HL-60 (cell line): ENCODE results near the gene ADPRHL1.
"Not testable (repeated sequence)": the region's sequence is repeated elsewhere in the genome, so short reads cannot be mapped to it uniquely, and the experiment has no call there.

Experiments used
- GABPA ChIP-seq: IDR thresholded peaks from 2 replicates; pipeline ENCODE4 v1.6.1; 2012; ENCODE audit warnings: low read depth
- POLR2AphosphoS5 ChIP-seq: IDR thresholded peaks from 2 replicates; pipeline ENCODE4 v1.6.1; 2012; ENCODE audit warnings: low read depth
- SPI1 ChIP-seq: IDR thresholded peaks from 2 replicates; pipeline ENCODE4 v1.6.1; 2012; ENCODE audit warnings: low read depth, mild to moderate bottlenecking, borderline replicate concordance
- TF ChIP-seq, protein P1 (sequence below): IDR thresholded peaks from 2 replicates; pipeline ENCODE4 v1.6.1; 2012; ENCODE audit warnings: low read depth; ENCODE audit not compliant: insufficient replicate concordance
- TF ChIP-seq, protein P2 (sequence below): IDR thresholded peaks from one replicate; pipeline ENCODE4 v1.5.1; 2011; ENCODE audit warnings: low read length, control low read depth, inconsistent platforms; ENCODE audit not compliant: insufficient read depth

DNA sequence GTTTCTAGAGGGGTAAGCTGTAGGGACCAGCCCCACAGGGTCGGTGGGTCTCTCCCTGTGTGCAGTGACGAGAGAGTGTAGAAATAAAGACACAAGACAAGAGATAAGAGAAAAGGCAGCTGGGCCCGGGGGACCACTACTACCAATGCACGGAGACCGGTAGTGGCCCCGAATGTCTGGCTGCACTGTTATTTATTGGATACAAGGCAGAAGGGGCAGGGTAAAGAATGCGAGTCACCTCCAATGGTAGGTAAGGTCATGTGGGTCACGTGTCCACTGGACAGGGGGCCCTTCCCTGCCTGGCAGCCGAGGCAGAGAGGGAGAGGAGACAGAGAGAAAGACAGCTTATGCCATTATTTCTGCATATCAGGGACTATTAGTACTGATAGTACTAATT lies 2.9 kb downstream of the ADPRHL1 start:
- TF ChIP-seq, protein P1, sequence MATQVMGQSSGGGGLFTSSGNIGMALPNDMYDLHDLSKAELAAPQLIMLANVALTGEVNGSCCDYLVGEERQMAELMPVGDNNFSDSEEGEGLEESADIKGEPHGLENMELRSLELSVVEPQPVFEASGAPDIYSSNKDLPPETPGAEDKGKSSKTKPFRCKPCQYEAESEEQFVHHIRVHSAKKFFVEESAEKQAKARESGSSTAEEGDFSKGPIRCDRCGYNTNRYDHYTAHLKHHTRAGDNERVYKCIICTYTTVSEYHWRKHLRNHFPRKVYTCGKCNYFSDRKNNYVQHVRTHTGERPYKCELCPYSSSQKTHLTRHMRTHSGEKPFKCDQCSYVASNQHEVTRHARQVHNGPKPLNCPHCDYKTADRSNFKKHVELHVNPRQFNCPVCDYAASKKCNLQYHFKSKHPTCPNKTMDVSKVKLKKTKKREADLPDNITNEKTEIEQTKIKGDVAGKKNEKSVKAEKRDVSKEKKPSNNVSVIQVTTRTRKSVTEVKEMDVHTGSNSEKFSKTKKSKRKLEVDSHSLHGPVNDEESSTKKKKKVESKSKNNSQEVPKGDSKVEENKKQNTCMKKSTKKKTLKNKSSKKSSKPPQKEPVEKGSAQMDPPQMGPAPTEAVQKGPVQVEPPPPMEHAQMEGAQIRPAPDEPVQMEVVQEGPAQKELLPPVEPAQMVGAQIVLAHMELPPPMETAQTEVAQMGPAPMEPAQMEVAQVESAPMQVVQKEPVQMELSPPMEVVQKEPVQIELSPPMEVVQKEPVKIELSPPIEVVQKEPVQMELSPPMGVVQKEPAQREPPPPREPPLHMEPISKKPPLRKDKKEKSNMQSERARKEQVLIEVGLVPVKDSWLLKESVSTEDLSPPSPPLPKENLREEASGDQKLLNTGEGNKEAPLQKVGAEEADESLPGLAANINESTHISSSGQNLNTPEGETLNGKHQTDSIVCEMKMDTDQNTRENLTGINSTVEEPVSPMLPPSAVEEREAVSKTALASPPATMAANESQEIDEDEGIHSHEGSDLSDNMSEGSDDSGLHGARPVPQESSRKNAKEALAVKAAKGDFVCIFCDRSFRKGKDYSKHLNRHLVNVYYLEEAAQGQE: not testable (repeated sequence)
- TF ChIP-seq, protein P2, sequence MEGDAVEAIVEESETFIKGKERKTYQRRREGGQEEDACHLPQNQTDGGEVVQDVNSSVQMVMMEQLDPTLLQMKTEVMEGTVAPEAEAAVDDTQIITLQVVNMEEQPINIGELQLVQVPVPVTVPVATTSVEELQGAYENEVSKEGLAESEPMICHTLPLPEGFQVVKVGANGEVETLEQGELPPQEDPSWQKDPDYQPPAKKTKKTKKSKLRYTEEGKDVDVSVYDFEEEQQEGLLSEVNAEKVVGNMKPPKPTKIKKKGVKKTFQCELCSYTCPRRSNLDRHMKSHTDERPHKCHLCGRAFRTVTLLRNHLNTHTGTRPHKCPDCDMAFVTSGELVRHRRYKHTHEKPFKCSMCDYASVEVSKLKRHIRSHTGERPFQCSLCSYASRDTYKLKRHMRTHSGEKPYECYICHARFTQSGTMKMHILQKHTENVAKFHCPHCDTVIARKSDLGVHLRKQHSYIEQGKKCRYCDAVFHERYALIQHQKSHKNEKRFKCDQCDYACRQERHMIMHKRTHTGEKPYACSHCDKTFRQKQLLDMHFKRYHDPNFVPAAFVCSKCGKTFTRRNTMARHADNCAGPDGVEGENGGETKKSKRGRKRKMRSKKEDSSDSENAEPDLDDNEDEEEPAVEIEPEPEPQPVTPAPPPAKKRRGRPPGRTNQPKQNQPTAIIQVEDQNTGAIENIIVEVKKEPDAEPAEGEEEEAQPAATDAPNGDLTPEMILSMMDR: not testable (repeated sequence)
- TF ChIP-seq POLR2AphosphoS5, GABPA, SPI1: not testable (repeated sequence)
